Stomach (tissue), 4 donors: ENCODE results near the gene SIRT7.

Source experiments
- CTCF ChIP-seq, 7 experiments: fragments of 450-650 bp in 4 of 7; fragments of 200-600 bp in 3 of 7; sonication (generic) in 3 of 7; IDR thresholded peaks; one replicate each; pipeline ENCODE4 v1.5.1; 2016 to 2019; ENCODE audit warnings: antibody characterized with exemption in 7 of 7, control low read depth in 2 of 7, mild to moderate bottlenecking in 1 of 7
- POLR2A ChIP-seq, 4 donors: fragments of 450-650 bp; IDR thresholded peaks; one replicate each; pipeline ENCODE4 v1.6.1; 2016; ENCODE audit warnings: antibody characterized with exemption in 4 of 4, control low read depth in 2 of 4, mild to moderate bottlenecking in 1 of 4, moderate library complexity in 1 of 4

- peak in 1 of 7 experiments; percentile 31 for TF ChIP-seq CTCF (IDR thresholded peaks at IDR 0.05)
- no peak for TF ChIP-seq POLR2A (IDR thresholded peaks at IDR 0.05)
Measured at GRCh38 chr17:81961087-81961511, 43.1 kb upstream of the SIRT7 start, which contains the start of gene NOTUM.
